Effector CD4-positive, alpha-beta T cell (primary cell): ENCODE data around the gene NOXA1.
"Not testable (repeated sequence)": the region's sequence is repeated elsewhere in the genome, so short reads cannot be mapped to it uniquely, and the experiment has no call there.

Experiments used
- DNase-seq: peaks from one replicate; pipeline ENCODE4 v3.0.0-alpha.2; 2020

The NOXA1 gene

DNA sequence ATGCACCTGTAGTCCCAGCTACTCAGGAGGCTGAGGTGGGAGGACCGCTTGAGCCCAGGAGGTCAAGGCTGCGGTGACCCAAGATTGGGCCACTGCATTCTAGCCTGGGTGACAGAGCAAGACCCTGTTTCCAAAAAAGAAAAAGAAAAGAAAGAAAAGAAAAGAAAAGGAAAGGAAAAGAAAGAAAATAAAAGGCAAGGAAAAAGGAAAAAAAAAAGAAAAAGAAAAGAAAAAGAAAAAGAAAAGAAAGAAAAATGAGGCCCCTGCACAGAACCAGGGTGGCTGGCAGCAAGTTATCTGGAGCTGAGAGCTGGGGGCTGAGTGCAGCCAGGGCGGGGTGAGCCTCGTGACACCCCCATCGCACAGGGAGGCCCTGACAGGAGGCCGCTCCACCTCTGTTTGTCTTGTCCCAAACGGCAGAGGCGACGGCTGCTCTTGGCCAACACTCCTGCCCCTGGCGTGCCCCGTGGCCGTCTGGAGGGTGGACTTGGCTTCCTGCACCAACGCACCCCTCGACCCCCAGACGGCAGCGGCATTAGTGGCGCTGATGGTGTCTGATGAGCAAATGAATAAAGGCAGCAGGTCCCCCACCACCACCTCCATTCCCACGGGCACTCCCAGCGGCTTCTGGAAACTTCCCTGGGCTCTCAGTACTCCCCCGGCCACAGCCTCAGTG lies 17.0 kb upstream of the NOXA1 start:
- DNase-seq: no peak

DNA sequence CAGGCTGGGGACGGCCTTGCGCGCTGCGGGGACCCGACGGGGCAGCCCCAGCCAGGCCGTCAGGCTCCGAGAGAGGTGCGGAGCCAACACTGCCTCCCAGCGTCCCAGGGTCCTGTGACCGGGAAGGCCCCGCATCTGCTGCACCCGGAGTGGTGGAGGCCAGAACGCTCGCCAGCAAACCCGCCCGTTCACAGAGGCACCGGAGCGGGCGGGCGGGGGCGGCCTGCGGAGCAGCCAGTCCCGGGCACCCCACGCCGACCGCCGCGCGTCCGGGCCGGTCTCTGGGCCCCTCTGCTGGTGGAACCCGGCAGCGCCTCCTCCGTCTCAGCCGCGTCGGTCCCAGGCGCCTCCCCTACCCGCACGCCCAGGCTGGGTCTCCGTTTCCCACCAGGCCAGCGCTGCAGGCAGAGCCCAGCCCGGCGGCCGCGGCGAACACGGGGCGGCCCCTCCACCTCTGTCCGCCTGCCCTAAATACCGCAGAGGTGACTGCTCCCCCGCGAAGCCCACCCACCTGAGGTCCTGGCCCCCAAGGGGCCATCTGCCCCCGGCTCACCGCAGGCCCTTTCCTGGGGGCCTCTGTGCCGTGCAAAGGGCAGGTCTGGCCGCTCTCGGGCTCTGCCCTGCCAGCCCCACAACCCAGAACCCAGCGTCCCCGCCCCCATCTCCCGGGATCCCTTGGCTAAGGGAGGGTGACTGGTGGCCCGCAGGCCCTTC lies 16.2 kb upstream of the NOXA1 start:
- DNase-seq: peak; percentile 56

DNA sequence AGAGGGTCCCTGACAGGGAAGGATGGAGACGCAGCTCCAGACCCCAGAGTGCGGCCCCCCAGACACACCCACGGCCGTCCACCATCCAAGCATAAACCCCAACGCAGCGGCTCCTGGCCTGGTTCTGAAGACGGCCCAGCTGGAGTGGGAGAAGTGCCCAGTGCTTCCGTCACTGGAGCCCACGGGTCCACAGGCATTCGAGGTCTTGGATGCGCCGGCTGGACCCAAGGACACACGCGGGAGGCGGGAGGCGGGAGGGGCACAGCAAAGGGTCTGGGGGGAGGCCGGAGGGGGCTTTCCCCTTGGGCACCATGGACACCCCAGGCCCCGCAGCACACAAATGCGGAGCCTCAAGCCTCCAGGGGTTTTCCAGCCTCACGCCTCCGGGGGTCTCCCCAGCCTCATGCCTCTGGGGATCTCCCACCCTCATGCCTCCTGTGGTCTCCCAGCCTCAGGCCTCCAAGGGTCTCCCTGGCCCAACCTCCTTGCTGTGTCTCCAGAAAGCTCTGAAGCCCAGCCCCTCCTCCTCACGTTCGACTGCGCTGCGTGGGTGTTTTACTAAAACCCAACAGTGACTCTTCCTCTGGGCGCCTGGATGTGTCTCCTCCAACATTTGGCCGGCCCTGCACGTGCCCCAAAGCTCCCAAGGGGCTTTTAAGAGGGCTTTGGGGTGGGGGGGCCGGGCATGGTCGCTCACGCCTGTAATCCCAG lies 15.4 kb upstream of the NOXA1 start:
- no peak for DNase-seq

DNA sequence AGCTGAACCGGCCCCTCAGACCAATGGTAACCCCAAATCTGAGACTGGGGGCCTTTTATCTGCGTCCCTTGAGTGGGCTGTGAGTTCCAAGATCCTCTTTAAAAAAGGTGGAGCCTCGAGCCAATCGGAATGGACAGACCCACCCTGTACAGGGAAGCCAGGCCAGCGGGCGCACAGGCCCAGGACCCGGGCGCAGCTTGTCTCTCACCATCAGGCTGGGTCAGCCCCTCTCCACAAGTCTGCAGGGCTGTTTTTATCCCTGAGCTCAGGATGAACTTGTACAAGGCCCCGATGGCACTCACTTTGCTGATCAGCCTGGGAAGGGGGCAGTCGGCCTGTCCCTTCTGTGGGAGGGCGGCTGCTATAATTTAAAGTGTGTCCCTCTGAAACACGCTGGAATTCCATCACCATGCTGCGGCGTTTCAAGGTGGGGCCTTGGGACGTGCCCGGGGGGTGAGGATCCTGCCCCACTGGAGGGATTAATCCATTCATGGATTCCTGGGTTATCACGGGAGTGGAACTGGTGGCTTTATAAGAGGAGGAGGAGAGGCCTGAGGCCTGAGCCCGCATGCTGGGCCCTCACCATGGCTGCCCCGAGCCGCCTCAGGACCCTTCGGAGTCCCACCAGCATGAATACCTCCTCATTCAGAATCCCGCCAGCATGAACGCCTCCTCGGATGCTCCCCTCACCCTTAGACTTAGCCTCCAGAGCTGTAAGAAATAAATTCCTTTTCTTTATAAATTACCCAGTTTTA lies 14.4 kb upstream of the NOXA1 start:
- DNase-seq: no peak

DNA sequence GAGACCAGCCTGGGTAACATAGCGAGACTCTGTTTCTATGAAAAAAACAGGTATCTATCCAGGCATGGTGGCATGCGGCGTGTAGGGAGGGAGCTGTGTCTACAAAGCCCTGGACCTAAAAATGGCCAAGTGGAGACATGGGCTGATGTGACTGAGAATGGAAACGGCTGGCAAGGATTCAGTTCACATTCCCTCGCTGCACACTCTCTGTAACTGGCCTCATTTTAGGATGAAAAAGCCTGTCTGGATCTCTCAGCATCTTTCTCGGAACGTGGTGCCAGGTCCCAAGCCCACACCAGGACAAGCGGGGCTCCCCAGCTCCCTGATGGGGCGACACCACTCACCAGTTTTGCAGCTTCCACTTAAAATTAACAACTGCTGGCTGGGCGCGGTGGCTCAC lies 13.7 kb upstream of the NOXA1 start:
- no peak for DNase-seq

DNA sequence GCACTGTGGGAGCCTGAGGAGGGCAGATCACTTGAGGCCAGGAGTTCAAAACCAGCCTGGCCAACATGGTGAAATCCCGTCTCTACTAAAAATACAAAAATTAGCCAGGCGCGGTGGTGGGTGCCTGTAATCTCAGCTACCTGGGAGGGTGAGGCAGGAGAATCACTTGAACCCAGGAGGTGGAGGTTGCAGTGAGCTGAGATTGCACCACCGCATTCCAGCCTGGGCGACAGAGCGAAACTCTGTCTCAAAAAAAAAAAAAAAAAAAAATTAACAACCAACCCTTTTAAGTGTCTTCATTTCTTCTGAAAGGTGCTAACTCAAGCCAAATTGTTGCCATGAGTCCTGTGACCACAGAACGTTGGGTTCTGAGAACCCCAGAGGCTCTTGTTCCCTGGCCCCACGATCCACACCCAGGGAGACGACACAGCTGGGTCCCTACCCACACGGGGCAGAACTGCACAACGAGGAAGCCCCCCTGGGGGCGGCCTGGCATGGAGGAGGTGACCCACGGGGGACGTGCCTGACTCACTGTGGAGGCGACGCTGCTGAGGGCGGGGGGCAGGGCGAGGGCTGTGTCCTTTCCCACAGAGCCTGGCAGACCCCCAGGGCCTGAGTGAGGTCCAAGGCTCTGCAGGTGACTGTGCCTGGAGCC lies 12.8 kb upstream of the NOXA1 start:
- not testable (repeated sequence) for DNase-seq

DNA sequence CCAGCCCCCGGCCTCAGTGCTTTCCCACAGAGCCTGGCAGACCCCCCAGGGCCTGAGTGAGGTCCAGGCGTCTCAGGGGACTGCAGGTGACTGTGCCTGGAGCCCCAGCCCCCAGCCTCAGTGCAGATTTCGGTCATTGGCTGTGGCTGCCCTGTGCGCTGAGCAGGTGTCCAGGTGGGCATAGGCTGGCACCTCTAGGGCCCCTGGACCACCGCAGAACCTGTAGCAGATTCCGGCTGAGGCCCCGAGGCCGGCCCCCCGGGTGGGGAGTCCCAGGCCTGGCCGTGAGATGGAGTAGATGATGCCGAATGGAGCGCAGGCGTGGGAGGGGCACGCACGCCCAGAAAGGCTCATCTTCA lies 12.3 kb upstream of the NOXA1 start:
- DNase-seq: no peak

DNA sequence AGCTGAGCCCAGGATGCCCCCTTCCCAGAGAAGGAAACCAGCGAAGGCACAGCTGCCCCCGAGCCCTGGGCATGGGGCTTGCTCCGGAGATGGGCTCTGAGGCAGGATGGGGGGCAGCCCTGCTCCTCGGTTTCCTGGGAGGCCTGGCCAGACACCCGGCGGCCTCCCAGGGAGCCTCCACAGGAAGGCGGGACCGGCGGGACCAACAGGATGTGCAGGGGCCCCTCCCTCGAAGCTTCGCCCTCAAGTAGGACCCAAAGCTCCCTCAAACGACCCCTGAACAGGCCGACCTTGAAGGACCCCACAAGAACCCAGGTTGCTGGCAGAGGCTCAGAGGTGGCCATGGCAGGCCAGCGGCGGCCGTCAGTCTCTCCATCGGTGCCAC lies 11.9 kb upstream of the NOXA1 start:
- DNase-seq: no peak

DNA sequence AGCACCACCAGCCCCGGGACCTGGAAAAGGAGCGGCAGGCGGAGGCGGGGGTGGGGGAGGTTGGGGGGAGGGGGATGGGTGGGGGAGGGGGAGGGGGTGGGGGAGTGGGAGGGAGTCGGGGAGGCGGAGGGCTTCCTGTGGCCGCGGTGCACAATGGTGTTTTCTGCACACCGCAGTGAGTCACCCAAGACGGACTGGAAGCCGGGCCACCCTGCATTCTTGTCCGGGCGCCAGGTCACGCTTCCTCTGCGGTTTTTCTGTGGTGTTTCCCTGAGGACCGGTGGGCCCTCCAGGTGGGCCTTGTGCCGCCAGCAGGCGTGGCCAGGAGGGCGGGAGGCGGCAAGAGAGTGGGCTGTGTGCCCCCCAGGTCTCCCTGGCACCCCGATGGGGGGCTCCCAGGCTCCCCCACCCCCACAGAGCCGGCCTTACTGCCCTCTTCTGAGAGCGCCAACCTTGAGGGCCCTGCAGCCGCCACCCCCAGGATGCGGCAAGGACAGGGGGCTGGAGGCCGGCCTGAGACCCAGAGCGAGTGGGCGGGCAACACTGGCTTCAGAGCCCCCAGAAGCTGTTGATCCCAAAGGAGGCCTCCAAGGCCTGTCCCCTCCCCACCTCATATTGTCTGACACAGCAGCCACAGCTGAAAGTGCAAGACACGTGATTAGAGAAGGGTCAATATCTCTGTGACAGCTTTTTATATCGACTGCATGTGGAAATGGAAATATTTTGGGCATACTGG lies 11.4 kb upstream of the NOXA1 start:
- DNase-seq: no peak

DNA sequence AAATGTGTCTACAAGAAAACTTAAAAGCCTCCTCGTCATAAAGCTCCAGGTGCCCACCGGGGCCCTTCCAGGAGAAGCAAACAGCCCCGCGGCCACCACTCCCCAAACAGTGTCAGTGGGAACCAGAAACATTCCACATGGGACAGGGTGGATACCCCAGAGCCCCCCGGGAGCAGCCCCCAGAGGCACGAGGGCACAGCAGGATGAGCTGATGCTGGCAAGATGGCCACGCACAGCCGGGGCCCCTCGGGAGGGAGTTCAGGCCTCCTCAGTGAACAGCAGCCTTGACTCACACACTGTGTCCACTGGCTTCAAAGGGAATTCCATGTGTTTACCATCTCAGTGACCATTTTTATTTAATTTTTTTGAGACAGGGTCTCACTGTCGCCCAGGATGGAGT lies 10.8 kb upstream of the NOXA1 start:
- DNase-seq: no peak

DNA sequence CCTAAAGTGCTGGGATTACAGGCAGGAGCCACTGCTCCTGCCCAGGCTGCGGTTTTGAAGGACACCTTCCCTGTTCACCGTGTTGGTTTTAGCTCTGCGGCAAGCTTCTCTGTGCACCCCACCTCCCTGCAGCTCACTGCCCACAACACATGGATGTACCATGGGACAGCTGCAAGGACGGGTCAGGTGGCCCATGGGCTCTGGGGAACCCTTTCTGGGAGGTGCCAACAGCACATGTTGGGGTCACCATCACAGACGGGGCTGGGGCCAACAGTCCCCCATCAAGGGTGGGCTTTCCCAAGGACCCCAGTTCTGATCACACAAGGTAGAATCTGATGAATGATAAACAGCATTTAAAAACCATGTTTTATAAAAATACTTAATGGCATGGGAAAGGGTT lies 7.7 kb upstream of the NOXA1 start:
- DNase-seq: no peak

DNA sequence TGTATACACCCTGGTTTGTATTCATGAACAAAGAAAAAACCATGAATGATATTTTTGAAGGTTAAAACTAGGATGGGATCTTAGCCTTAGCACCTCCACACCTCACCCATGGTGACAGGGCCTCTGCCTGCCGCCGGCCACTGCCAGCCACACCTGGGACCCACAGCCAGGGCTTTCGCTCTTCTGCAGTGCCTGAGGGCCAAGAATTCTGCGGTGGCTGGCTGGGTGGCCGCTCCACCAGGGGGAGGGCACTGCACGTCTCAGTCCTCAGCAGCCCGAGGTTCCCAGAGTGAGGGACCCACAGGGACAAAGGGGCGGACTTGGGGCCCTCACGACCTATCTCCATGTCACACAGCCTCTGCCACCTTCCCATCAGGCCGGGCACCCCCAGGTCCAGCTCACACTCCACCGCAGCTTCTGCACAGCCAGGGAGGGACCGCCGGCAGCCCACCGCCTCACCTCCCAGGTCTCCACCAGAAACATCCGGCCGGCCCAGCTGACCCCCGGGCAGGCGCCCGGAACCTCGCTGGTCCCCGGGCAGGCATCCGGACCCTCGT lies 7.1 kb upstream of the NOXA1 start:
- DNase-seq: no peak

DNA sequence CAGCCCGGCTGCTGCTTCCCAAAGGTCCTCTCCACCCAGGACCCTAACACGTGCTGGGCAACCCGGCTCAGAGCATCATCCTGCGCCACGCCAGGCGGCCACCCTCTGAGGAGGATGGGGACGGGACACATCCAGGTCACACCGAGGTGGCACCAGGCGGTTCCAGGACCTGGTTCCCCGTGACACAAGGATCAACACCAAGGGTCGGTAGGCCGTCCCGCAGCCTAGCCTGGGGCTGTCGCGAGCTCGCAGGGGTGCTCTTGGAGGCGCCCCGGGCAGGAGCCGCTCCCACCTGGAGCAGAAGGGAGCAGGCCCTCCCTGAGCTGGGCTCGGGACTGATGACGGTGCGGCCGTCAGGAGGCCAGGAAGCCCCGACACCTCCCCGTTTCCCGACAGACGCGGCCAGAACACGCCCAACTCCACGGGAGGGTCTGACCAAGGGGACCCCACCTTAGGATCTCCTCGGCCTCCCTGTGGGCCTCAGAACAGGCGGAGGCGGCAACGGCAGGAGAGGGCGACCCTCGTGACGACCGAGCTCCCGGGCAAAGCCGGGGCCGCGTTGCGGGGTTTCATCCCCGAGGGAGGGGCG lies 6.5 kb upstream of the NOXA1 start:
- no peak for DNase-seq

DNA sequence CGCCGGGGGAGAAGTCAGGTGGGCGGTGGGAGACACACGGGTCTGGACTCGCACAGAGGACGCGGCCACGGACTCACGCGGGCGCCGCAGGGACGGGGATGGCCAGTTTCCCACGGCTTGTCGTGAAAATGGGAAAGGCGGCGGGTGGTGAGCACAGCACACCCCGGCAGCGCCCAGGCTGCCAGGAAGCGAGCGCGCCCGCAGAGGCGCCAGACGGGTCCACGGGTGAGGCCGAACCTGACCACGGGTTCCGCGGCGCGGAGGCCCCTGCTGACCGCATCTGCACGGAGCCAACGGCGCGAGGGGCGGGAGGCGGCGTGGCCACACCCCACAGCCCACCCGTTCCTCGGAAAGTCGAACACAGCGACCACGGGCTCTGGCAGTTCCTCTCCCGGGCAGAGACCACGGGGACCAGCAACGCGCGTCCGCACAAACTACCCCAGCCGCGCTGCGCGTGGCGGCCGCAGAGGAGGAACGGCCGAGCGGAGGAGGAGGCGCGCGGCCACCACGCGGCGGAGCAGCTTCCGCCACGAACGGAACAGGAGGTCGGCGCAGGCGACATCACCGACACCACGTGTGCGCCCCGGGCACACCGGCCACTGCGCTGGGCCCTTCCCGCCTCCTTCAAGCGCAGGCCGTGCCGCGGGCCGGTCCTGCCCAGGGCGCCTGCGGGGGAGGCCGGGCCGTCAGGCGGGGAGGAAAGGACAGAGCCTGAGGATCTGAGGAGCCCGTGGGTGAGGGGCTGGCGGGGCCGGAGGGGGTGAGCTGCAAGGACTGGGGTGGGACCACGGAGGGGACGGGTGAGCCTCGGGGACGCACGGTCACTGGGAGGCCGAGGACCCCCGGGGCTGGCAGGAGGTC lies 5.8 kb upstream of the NOXA1 start:
- no peak for DNase-seq

DNA sequence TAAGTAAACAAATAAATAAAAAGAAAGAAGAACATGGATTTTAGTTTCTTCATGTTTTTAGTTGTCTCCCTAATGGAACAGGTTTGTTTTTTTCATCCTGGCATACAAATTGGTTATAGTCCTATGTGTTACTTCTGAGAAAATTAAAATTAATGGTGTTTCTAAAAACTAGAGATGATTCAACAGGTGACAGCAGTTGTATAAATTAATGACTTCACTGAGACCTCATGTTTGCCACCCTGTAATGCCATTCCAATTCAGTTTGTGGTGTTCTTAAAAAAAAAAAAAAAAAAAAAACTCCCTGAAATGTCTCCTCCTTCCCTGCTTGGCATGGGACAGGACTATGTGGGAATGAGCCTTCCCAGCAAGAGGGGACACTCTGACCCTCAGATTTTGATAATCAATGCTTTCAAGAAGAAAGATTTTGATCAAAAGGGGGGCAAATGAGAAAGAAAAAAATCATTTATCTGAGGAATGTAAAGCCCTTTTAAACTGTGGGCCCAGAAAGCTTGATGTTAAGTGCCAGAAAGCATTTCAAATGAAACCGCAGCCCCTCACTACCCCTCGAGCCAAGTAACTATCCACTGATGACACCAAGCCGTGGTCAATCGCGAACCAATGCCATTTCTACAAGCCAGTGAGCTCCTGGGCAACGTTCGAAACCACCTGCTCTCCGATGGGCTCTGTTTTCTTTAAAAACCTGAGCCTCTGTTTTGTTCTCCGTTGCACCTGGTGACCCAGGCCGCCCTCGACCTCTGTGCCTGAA lies 1.2 kb upstream of the NOXA1 start:
- no peak for DNase-seq

DNA sequence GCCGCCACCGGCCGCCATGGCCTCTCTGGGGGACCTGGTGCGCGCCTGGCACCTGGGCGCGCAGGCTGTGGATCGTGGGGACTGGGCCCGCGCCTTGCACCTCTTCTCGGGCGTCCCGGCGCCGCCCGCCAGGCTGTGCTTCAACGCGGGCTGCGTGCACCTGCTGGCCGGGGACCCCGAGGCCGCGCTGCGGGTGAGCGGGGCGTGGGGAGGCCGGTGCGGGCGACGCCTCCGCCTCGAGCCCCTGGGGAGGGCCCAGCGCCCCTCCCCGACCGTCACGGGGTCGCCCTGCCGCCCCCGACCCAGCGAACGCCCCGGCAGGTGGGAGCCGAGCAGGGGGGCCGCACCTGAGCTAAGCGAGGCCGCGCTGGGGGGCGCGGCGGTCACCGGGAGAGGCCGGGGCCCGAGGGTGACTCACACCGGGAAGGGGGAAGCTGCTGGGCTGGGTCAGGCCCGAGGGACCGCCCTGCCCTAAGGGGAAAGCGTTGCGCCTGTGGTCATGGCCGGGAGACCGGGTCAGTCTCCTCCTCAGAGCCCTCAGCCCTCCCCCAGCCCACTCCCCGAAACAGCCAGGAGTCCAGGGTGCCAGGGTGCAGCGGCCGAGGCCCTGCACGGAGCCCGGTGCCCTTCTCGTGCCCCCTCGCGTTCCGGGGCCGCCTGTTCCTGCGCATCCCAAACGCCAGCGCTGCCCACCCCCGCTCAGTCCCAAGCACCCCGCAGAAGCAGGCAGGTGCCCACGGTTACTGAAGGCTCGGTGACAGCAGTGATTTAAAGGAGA lies 510 bp downstream of the NOXA1 start:
- no peak for DNase-seq

DNA sequence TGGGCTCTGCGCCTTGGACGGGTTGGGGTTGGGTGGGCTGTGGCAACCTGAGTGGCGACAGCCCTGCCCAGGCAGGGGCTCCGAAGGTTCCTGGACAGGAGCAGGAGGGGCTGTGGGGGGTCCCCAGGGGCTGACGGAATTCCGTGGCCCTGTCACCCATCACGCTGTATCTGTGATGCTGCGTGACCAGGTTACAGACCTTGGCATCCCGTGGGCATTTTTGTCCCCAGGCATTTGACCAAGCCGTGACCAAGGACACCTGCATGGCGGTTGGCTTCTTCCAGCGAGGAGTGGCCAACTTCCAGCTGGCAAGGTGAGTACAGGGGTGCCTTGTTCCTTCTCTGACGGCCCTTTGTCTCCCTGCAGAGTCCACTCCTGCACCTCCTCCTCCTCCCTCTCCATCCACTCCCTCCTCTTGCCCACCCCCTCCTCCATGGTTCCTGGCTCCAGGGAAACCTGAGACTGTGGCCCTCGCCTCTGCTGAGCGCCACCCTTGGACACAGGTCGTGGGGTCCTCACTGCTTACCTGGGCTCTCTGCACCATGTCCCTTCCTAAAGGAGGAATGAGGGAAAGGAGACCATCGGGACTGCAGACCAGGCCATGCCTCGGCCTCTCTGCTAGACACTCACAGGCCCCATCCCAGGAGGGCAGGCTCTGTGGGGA lies 3.0 kb downstream of the NOXA1 start:
- no peak for DNase-seq
